GM08714 (cell line): ENCODE results near the gene PCSK4.
"Not testable (repeated sequence)": the region's sequence is repeated elsewhere in the genome, so short reads cannot be mapped to it uniquely, and the experiment has no call there.

Experiments
- H3K4me3 ChIP-seq: fragments of 200-500 bp; sonication (Bioruptor generic); 2 replicates; pipeline ENCODE4 v1.5.1; 2014; ENCODE audit warnings: mild to moderate bottlenecking, low read length, inconsistent platforms
- ZNF274 ChIP-seq: IDR thresholded peaks from 2 replicates; pipeline ENCODE4 v1.6.1; 2012; ENCODE audit warnings: mild to moderate bottlenecking, low read depth, low read length

PCSK4 gene

GRCh38 chr19:1526066-1526778 is 36.1 kb upstream of the PCSK4 start:
- no peak overlapping the region for H3K4me3 ChIP-seq
- TF ChIP-seq ZNF274 = no peak

- no peak for TF ChIP-seq ZNF274
- no peak overlapping the region for H3K4me3 ChIP-seq
These were observed 35.2 kb upstream of the PCSK4 start for GRCh38 chr19:1525343-1525742.

DNA sequence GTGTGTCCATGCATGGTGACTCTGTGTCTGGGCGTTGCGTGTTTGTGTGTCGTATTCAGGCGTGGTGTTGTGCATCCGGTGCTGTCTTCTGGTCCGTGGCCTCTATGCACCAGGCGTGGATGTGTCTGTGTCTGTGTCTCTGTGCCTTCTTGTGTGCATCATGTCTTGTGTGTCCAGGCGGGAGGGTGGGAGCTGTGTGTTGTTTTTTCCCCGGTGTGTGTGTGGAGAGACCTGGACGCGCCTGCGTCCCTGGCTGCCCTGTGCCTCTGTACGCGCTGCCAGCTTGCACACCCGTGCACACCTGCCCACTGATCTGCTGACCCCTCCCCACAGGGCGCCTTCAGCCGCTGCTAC is 34.8 kb upstream of the PCSK4 start:
- TF ChIP-seq ZNF274 = no peak
- H3K4me3 ChIP-seq = no peak overlapping the region

DNA sequence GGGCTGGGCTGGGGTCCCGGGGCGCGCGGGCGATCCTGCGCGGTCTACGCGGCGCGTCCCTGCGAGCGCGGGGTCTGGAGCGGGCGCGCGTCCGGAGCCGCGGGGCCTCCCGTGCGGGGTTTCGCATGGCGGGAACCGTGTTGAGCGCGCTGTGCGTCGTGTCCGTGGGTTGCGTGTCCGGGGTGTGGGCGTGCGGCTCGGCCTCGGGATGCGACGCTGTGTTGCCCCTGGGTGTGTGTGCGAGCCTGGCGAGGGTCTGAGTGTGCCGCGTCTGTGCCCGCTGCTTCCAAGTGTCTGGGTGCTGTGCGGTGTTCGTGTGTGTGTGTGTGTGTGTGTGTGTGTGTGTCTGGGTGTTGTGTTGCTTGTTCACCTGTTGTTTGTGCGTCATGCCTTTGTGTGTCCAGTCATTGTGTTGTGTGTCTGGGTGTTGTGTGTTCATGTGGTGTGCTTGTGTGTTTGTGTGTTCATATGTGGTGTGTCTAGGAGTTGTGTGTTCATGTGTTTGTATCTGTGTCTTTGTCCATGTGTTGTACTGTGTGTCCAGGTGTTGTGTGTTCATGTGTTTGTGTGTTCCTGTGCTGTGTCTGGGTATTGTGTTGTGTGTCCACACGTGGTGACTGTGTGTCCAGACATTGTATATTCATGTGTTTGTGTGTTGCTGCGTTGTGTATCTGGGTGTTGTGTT is 34.3 kb upstream of the PCSK4 start:
- no peak overlapping the region for H3K4me3 ChIP-seq

GRCh38 chr19:1523412-1524286 is 33.5 kb upstream of the PCSK4 start, which contains the start of gene PLK5:
Gene PLK5 (plus strand): TSS chr19:1524077. CDS start chr19:1526997, 2,920 bp downstream.
- TF ChIP-seq ZNF274 = no peak
- H3K4me3 ChIP-seq = no peak within 1 kb of the TSS

More for the DNA sequence above, 34.3 kb upstream of the PCSK4 start:
- TF ChIP-seq ZNF274 = no peak

GRCh38 chr19:1522838-1523237 is 32.7 kb upstream of the PCSK4 start:
- H3K4me3 ChIP-seq = no peak overlapping the region
- TF ChIP-seq ZNF274 = no peak

DNA sequence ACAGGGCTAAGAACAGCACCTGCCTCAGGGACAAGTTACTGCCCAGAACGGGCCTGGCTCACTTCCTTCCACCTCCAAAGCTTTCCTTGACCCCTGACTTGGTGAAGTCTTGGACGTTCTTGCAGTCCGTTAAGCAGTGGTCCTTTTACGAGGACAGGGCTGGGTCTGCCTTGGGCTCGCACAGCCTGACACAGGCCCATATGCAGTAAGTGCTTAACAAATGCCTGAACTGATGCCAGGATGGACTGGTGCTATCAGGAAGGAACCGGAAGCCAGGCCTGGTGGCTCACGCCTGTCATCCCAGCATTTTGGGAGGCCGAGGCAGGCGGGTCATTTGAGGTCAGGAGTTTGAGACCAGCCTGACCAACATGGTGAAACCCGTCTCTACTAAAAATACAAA is 31.9 kb upstream of the PCSK4 start:
- TF ChIP-seq ZNF274 = no peak
- no peak overlapping the region for H3K4me3 ChIP-seq

DNA sequence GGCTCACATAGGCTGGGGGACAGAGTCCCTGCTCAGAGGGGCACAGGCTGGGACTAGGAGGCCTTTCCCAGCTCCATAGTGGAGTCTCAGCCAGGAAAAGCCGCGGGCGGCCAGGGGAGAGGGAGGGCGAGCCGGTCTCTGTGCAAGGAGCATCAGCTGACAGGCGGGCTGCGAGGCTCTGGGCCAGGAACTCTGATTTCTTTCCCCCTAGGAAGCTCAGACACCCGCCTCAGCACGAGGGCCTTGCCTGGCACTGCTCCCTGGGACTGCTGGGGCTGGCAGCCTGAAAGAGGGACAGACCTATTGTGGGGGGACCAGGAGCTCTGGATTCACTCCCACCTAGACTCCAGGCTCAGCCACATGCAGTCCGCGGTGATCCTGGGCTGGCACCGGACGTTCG is 31.5 kb upstream of the PCSK4 start:
- no peak for TF ChIP-seq ZNF274
- no peak overlapping the region for H3K4me3 ChIP-seq

- no peak for TF ChIP-seq ZNF274
These were observed 30.1 kb upstream of the PCSK4 start for GRCh38 chr19:1520203-1520780.

DNA sequence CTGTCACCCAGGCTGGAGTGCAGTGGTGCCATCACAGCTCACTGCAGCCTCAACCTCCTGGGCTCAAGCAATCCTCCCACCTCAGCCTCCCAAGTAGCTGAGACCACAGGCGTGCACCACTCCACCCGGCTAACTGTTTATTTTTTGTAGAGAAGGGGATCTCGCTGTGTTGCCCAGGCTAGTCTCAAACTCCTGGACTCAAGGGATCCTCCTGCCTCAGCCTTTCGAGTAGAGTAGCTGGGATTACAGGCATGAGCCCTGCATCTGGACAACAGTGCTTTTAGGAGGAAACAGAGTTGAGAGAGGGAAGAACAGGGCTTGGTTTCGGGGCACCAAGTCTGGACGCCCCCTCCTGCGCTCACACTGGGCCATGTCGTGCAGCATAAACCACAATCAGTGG is 29.7 kb upstream of the PCSK4 start:
- not testable (repeated sequence) for H3K4me3 ChIP-seq

More at GRCh38 chr19:1520203-1520780, 30.1 kb upstream of the PCSK4 start:
- no peak overlapping the region for H3K4me3 ChIP-seq

DNA sequence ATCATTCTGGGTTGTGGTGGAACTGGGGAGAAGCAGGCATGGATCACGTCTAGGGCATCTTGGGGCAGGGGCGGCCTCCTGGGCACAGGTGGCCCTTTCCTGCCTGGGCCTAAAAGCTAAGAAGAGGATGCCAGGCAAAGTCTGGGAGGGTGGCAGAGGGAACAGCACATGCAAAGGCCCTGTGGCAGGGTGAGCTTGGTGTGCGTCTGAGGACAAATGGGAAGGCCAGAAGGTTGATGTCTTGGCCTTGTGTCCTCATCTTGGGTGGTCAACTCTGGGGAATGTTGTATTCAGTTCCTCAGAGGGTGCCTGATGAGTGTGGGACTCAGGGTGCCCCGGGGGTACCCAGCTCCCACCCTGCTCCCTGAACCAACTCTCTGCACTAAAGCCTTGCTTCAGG is 28.3 kb upstream of the PCSK4 start:
- no peak overlapping the region for H3K4me3 ChIP-seq
- no peak for TF ChIP-seq ZNF274

DNA sequence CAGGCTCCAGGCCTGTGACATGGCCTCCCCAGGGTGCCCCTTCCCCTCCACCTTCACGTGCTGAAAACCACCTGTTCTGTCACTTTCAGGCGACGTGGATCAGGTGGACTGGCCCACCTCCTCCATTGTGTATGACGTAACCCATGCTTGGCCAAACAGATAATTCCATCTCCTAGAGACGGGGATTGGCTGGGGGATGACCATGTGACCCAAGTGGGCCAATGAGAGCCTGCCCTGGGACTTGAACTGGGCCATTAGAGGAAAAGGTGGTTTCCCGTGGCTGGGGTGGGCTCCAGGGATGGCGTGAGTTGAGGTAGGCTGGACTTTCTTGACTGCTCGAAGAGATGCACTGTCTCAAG is 26.2 kb upstream of the PCSK4 start:
- no peak for TF ChIP-seq ZNF274
- H3K4me3 ChIP-seq = no peak overlapping the region

DNA sequence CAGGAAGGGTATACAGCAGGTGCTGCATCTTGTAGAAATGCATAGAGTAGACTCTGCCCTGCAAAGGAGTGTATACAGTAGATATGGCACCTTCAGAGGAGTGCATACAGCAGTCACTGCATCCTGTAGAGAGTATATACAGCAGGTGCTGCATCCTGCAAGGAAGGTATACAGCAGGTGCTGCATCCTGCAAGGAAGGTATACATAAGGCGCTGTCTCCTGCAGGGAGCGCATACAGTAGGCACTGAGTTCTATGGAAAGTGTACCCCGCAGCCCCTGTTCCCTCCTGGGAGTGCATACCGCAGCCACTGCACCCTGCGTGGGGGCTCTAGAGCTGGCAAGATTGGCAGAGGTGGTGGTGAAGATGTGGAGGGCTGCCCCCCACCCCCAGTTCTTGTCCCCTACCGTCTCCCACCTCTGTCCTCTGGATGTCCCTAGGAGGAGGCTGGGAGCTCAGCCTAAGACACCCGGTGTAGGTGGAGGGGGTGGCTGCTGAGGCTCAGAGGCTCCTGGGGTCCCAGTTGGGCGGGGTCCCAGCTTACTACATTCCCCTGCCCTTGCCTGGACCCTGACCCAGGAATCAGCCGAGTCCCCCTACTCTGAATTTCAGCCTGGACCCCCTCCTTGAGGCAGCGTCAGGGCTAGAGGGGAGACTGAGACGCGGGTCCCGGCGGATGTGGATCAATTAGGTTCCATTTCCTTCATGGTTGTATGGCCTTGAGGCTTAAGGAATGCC is 25.0 kb upstream of the PCSK4 start:
- no peak overlapping the region for H3K4me3 ChIP-seq
- no peak for TF ChIP-seq ZNF274

- no peak for TF ChIP-seq ZNF274
- H3K4me3 ChIP-seq = no peak overlapping the region
These were observed 24.1 kb upstream of the PCSK4 start for GRCh38 chr19:1514295-1514661.
